Muscle of leg (tissue), 11 donors: Measurements from ENCODE around the gene SLC17A7. TPM values are rescaled to one million over a fixed set of nuclear protein-coding genes. Genes with fewer than 3 reads are reported as not detected.

Experiments
- DNase-seq: peaks from one replicate; pipeline ENCODE4 v3.0.0; 2013
- H3K27ac ChIP-seq: one replicate; pipeline ENCODE4 v1.5.1; 2013; ENCODE audit warnings: mild to moderate bottlenecking, low read length, control low read depth
- H3K27me3 ChIP-seq: one replicate; pipeline ENCODE4 v1.6.1; 2013; ENCODE audit warnings: low read length; ENCODE audit not compliant: control insufficient read depth, insufficient read depth
- H3K36me3 ChIP-seq: one replicate; pipeline ENCODE4 v1.6.1; 2013; ENCODE audit warnings: low read length; ENCODE audit not compliant: control insufficient read depth, insufficient read depth
- H3K4me1 ChIP-seq: one replicate; pipeline ENCODE4 v1.6.1; 2013; ENCODE audit warnings: low read length; ENCODE audit not compliant: control insufficient read depth, insufficient read depth
- H3K4me3 ChIP-seq: one replicate; pipeline ENCODE4 v1.5.1; 2013; ENCODE audit warnings: low read length, control low read depth
- H3K9me3 ChIP-seq: replicated peaks from 2 replicates; pipeline ENCODE4 v1.6.1; 2013; ENCODE audit warnings: low read depth, low read length; ENCODE audit not compliant: control insufficient read depth
- WGBS: methylation state at CpG from one replicate; pipeline ENCODE4 v1.1.5; 2013; ENCODE audit warnings: missing lambda C conversion rate; ENCODE audit not compliant: insufficient coverage; 5-methylcytosine and 5-hydroxymethylcytosine counted together
- polyA plus RNA-seq, 8 donors: library from polyadenylated mRNA; unstranded; fragments of 120-200 nt; gene quantifications; one replicate each; pipeline versions ENCODE4 v1.2.1 to v1.2.3, GENCODE V29; 2013; ENCODE audit warnings: inconsistent platforms in 1 of 8, low replicate concordance in 1 of 8; ENCODE audit not compliant: insufficient read length in 8 of 8, insufficient read depth in 1 of 8
- total RNA-seq: library from RNA; stranded (reverse); fragments of 120-200 nt; gene quantifications from one replicate; pipeline ENCODE4 v1.2.4, GENCODE V29; 2013

SLC17A7 gene
- total and polyA plus RNA-seq, 9 donors = 0.53 to 1.7 (median 1.1) TPM

DNA sequence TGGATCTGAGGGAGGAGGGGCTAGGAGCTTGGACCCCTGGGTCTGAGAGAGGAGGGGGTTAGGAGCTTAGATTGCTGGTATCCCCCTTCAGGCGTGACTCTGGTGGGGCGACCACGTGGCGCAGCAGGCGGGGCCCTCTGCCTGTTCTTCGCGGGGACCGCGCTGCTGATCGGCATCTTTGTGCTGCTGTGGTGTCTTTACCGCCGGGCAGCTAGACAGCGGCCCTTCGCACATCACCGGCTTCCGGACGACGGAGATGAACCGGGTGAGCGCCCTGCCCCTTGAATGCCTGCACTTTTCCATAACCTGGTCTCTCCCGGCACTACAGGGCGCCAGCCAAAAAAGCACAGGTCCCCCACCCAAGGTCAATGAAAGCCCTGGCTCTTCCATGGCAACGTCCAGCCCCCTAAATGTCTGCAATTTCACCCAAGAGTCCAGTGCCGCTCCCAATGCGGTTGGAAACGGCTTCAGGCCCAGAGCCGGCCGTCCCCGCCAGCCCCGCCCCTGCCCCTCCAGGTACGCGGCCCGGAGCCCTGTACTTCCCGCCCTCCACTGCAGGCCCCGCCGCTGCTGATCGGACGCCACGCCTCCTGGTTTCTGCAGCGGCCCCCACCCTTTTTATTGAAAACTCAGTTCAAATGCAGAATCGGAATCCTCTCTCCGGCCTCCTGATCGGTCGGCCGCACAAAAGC, 13.3 kb downstream of the SLC17A7 start:
- Histone ChIP-seq H3K27me3 (peaks cover 100% of the 10 kb centered on the region), H3K36me3 (no peaks in the 10 kb centered on the region), H3K4me1 (peaks cover 15% of the 10 kb centered on the region), H3K9me3 (no peaks in the 10 kb centered on the region), H3K4me3 (no peak overlapping the region), H3K27ac (no peak overlapping the region)
- DNase-seq = no peak
- under 1% methylated on average over 45 of the region's 45 CpGs for WGBS

DNA sequence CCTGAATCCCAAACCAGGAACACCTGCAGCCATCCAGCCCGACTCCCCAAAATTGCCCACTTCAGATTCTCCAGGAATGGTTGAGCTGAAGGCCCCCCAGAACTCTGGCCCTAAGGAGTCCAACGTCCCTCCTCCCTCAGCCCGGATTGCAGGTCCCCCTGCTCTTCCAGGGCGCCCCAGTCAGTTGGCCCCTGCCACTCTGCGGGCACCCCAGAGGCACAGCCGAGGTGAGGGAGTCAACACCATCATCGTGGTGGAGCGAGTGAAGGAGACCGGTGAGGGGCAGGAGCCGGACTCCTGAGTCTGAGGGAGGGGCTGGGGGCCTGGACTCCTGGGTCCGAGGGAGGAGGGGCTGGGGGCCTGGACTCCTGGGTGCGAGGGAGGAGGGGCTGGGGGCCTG, 14.0 kb downstream of the SLC17A7 start:
- Histone ChIP-seq H3K27me3 (peaks cover 100% of the 10 kb centered on the region), H3K9me3 (no peaks in the 10 kb centered on the region), H3K27ac (no peak overlapping the region), H3K4me3 (no peak overlapping the region), H3K36me3 (no peaks in the 10 kb centered on the region), H3K4me1 (peaks cover 19% of the 10 kb centered on the region)
- 39% methylated on average over 9 of the region's 12 CpGs for WGBS
- no peak for DNase-seq

DNA sequence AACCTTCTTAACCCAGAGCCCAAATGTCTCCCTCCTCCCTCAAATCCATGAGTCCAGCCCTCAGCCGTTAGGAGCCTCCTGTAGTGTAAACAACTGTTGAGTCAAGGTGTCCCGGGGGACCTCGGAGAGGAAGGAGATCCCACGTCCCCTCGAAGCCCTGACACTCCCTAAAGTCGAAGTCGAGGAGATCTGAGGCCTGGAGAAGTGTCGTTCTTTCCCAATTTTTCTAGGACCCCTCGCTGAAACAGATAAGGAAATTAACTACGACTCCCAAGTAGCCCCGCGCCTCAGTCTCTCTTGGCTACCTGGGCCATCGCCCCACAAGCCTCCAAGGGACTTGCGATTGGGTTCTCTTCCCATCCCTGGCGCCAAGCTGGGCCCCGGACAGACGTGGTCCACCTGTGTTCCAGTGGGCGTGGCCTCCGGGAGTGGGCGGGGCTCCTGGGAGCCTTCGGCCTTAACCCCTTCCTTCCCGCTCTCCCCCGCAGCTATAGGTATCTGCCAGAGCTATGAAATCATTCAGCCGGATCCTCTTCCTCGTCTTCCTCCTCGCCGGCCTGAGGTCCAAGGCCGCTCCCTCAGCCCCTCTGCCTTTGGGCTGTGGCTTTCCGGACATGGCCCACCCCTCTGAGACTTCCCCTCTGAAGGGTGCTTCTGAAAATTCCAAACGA, 15.3 kb downstream of the SLC17A7 start:
- WGBS = 2% methylated on average over 20 of the region's 30 CpGs
- no peak overlapping the region for H3K4me3 ChIP-seq
- no peak overlapping the region for H3K27ac ChIP-seq
- no peak for DNase-seq
- H3K27me3 ChIP-seq = peaks cover 100% of the 10 kb centered on the region
- H3K36me3 ChIP-seq = no peaks in the 10 kb centered on the region
- peaks cover 24% of the 10 kb centered on the region for H3K4me1 ChIP-seq
- H3K9me3 ChIP-seq = no peaks in the 10 kb centered on the region

DNA sequence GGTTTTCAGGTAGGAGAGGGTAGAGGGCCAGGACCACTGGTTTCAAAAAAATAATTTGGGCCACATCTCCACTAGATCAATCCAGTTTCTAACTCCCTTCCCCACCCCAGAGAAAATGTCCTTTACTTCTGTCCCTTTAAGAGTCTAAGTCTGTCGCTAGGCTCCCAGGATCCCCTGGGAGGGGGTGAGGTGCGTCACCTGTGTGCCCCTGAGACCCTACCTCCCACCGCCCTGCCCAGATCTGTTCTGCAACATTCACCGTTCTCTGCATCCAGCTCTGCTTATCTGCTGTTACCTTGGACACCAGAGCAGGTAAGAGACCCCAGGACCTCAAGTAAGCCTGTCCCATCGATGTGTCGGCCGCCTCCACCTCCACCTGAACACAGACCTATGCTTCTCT, 16.1 kb downstream of the SLC17A7 start, which contains the start of gene GFY:
TSS of gene GFY (plus strand) at position 211 of the 400 bp plus-strand sequence. CDS start 1,043 bp downstream, outside the sequence.
- peaks cover 25% of the 10 kb centered on the region for H3K4me1 ChIP-seq

GRCh38 chr19:49423985-49424303, 17.4 kb downstream of the SLC17A7 start:
- H3K4me3 ChIP-seq = no peak overlapping the region
- DNase-seq = no peak
- 10% methylated on average over 3 of the region's 3 CpGs for WGBS
- peaks cover 25% of the 10 kb centered on the region for H3K4me1 ChIP-seq
- no peak overlapping the region for H3K27ac ChIP-seq
- no peaks in the 10 kb centered on the region for H3K9me3 ChIP-seq
- H3K27me3 ChIP-seq = peaks cover 97% of the 10 kb centered on the region
- no peaks in the 10 kb centered on the region for H3K36me3 ChIP-seq

More for the DNA sequence above, 16.1 kb downstream of the SLC17A7 start, which contains the start of gene GFY:
- H3K9me3 ChIP-seq = no peaks in the 10 kb centered on the region
- H3K27ac ChIP-seq = no peak within 1 kb of the TSS
- H3K27me3 ChIP-seq = peaks cover 99% of the 10 kb centered on the region
- 31% methylated on average over 2 of the region's 7 CpGs for WGBS
- no peak within 1 kb of the TSS for H3K4me3 ChIP-seq
- no peak for DNase-seq
- no peaks in the 10 kb centered on the region for H3K36me3 ChIP-seq

DNA sequence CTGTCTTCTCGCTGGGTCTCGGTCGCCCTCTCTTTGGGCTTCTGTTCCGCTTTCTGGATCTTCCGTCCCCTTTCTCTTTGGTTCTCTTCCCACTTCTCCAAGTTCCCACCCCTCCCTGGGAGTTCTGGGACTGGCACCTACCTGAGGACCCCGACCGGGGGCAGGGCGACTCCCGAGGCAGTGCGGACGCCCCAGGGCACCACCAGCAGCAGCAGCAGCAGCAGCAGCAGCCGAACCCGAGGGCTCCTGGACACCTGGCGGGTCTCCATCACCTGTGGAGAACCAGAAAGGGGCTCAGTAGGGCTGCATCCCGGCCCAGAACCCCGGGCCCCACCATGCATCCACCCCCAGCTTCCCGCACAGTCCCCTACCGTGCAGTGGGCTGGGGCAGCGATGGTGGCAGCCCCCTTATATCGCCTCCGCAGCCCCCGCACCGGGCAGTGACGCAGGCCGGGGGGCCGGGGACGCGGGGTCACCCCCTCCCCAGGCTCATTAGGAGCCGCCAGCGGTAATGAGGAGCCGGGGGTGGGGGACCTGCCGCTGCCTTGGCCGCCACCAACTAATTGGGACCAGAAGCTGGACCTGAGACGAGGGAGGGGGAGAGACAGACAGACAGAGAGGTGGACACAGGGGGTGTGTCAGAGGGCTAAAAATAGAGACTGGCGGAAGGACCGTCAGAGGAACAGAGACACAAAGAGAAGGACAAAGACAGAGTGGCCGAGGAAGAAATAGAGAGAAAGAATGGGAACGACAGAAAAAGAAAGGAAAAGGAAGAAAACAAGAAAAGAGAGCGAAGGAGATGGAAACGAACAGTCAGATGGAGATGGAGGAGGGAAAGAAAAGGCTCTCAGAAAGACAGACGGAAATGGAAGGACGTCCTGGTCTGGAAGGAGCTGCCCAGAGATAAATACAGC, 18.0 kb downstream of the SLC17A7 start, which contains the start of gene PTH2:
TSS of gene PTH2 (minus strand) at position 371 of the 914 bp plus-strand sequence. CDS start at position 269, 102 bp downstream.
- DNase-seq = no peak
- H3K9me3 ChIP-seq = no peaks in the 10 kb centered on the region
- 4% methylated on average over 35 of the region's 42 CpGs for WGBS
- no peak within 1 kb of the TSS for H3K27ac ChIP-seq
- no peaks in the 10 kb centered on the region for H3K36me3 ChIP-seq
- no peak within 1 kb of the TSS for H3K4me3 ChIP-seq
- peaks cover 23% of the 10 kb centered on the region for H3K4me1 ChIP-seq
- peaks cover 97% of the 10 kb centered on the region for H3K27me3 ChIP-seq

DNA sequence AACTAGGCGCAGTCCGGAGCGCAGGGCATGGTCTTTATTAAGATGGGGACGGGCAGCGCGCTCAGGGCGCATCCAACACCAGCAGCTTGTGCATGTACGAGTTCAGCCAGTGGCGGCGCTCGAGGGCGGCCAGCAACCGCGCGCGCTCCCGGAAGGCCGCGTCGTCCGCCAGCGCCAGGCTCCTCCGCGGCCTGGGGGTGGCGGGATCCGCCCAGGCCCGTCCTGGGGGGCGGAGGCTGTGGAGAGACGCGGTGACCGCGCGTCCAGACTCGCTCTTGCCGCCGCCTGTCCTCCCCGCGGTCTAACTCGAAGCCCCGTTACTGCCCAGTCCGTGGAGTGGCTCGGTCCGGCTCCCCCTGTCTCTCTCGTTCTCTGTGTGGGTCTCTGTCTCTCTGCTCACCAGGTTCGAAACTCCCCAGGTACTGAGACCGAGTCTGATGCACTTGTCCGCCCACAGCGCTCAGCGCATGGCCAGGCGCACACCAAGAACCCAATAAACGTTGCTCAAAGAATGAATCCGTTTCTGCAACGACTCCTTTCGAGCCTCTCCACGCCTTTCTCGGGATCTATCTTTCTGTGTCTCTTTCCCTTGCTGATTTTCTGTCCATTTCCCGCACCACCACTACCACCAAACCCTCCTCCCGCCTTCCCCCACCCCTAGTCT, 18.8 kb downstream of the SLC17A7 start:
- peaks cover 19% of the 10 kb centered on the region for H3K4me1 ChIP-seq
- DNase-seq = peak; percentile 39
- no peak overlapping the region for H3K27ac ChIP-seq
- no peak overlapping the region for H3K4me3 ChIP-seq
- no peaks in the 10 kb centered on the region for H3K9me3 ChIP-seq
- peaks cover 97% of the 10 kb centered on the region for H3K27me3 ChIP-seq
- no peaks in the 10 kb centered on the region for H3K36me3 ChIP-seq
- WGBS = under 1% methylated on average over 58 of the region's 58 CpGs

- Histone ChIP-seq H3K9me3 (no peaks in the 10 kb centered on the region), H3K36me3 (no peaks in the 10 kb centered on the region), H3K27ac (no peak overlapping the region), H3K4me3 (no peak overlapping the region), H3K27me3 (peaks cover 97% of the 10 kb centered on the region), H3K4me1 (peaks cover 19% of the 10 kb centered on the region)
- WGBS = 25% methylated on average over 1 of the region's 3 CpGs
- no peak for DNase-seq
These were observed 19.5 kb downstream of the SLC17A7 start for GRCh38 chr19:49421878-49422202.

GRCh38 chr19:49421039-49421877, 20.1 kb downstream of the SLC17A7 start:
- no peak overlapping the region for H3K27ac ChIP-seq
- no peak overlapping the region for H3K4me3 ChIP-seq
- no peaks in the 10 kb centered on the region for H3K9me3 ChIP-seq
- H3K27me3 ChIP-seq = peaks cover 97% of the 10 kb centered on the region
- H3K36me3 ChIP-seq = no peaks in the 10 kb centered on the region
- H3K4me1 ChIP-seq = peaks cover 18% of the 10 kb centered on the region
- WGBS = 8% methylated on average over 40 of the region's 48 CpGs
- peak; percentile 81 for DNase-seq
